Brain microvascular endothelial cell (primary cell): ENCODE results near the gene LATS2.

Experiments
- DNase-seq: peaks from one replicate; pipeline ENCODE4 v3.0.0-alpha.2; 2020
- H3K27ac ChIP-seq: fragments of 250-450 bp; sonication (Bioruptor Pico); 2 replicates; pipeline ENCODE4 v1.5.1; 2020; ENCODE audit warnings: mild to moderate bottlenecking, moderate library complexity
- H3K27me3 ChIP-seq: fragments of 250-450 bp; sonication (Bioruptor Pico); replicated peaks from 2 replicates; pipeline ENCODE4 v1.5.1; 2020; ENCODE audit warnings: mild to moderate bottlenecking
- H3K36me3 ChIP-seq: fragments of 250-450 bp; sonication (Bioruptor Pico); replicated peaks from 2 replicates; pipeline ENCODE4 v1.5.1; 2020; ENCODE audit warnings: mild to moderate bottlenecking
- H3K4me3 ChIP-seq: 2 replicates; pipeline ENCODE4 v1.5.1; 2011; ENCODE audit warnings: low read depth, mild to moderate bottlenecking, control low read depth, low read length, moderate library complexity
- CTCF ChIP-seq: IDR thresholded peaks from 2 replicates; pipeline ENCODE4 v1.5.1; 2011; ENCODE audit warnings: low read depth, mild to moderate bottlenecking, moderate library complexity, low read length, control low read depth, inconsistent platforms; ENCODE audit errors: missing control alignments
- in situ Hi-C: cut with HindIII; loops from 2 replicates; pipeline ENCODE4 v1.10.0; 2017; ENCODE audit warnings: low sequenced_read_pairs, low pct_ligation_motif_present

The LATS2 gene

DNA sequence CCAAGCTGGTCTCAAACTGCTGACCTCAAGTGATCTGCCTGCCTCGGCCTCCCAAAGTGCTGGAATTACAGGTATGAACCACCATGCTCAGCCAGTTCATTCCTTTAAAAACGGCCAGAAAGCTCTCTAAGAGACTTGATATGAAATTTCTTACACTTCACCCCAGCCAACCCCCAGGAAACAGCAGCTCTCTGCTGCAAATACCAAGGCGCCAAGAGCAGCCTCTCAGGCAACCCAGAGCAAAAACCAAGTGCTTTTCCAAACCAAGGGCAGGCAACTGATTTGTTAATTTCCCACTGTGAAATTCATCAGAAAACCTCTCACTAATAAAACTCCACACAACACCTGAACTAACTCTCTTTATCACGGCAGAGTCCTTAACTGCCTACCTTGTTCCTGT is 44.9 kb downstream of the LATS2 start:
- DNase-seq: no peak
- TF ChIP-seq CTCF: no peak
- Histone ChIP-seq H3K4me3 (no peak overlapping the region), H3K27me3 (no peaks in the 10 kb centered on the region), H3K27ac (peak overlapping the region; percentile 90), H3K36me3 (peaks cover 3% of the 10 kb centered on the region)
- in situ Hi-C loops: no loop called here

DNA sequence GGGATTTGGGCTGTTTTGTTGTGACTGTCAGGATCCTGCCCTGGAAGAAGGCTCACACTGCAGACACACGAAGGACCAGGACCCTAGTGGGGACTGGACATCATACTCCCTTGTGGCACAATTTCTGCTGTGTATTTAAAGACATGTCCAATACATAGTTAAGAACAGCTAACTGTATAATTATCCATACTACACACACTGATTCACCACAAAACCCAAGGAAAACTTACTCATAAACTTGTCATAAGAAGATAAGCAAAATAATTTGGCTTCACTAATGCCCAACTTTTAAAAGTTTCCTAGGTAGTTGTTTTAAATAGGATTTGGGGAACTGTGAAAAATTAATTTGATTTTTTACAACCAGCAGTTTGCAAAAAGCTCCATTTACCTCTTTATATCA is 46.1 kb downstream of the LATS2 start:
- H3K4me3 ChIP-seq: no peak overlapping the region
- in situ Hi-C loops: no loop called here
- H3K36me3 ChIP-seq: no peaks in the 10 kb centered on the region
- H3K27ac ChIP-seq: peak overlapping the region; percentile 90
- TF ChIP-seq CTCF: no peak
- H3K27me3 ChIP-seq: no peaks in the 10 kb centered on the region
- DNase-seq: no peak

DNA sequence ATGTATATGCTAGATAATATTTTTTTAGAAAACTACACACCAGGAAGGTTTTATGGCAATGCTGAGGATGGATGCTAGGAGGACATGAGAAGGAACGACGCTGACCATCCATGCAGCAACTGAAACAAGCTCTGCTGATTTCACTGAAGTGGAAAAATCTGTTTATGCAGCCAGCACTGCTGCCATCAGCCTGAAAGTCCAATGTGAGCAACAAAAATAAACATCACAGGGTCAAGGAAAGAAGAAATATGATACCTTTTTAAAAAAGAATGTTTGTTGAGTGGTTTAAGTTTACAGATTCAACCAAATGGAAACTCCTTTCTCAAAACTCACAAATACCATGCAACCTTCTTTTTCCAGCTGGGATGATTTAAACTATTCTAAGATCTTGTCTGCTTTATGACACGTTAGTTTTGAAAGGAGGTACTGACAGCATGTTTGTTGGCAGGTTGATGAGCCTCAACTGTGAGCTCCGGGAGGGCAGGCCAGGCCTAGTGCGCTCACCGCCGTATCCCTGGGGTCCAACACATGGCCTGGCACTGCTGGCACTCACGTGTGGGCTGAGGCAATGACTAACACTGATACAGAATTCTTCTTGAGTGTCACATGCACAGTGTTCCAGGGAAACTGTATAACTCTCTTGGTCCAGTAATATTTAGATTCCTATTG is 46.8 kb downstream of the LATS2 start:
- TF ChIP-seq CTCF: no peak
- in situ Hi-C loops: no loop called here
- peak; percentile 69 for DNase-seq

GRCh38 chr13:21014139-21014501 is 47.3 kb downstream of the LATS2 start:
- no peaks in the 10 kb centered on the region for H3K36me3 ChIP-seq
- peak overlapping the region; percentile 90 for H3K27ac ChIP-seq
- H3K27me3 ChIP-seq: no peaks in the 10 kb centered on the region
- no peak overlapping the region for H3K4me3 ChIP-seq
- no peak for DNase-seq
- in situ Hi-C loops: no loop called here
- no peak for TF ChIP-seq CTCF

More for the DNA sequence above, 46.8 kb downstream of the LATS2 start:
- H3K36me3 ChIP-seq: no peaks in the 10 kb centered on the region
- peak overlapping the region; percentile 90 for H3K27ac ChIP-seq
- H3K27me3 ChIP-seq: no peaks in the 10 kb centered on the region
- H3K4me3 ChIP-seq: no peak overlapping the region

- peak overlapping the region; percentile 90 for H3K27ac ChIP-seq
- in situ Hi-C loops: no loop called here
- H3K27me3 ChIP-seq: no peaks in the 10 kb centered on the region
- H3K36me3 ChIP-seq: no peaks in the 10 kb centered on the region
- no peak for TF ChIP-seq CTCF
- H3K4me3 ChIP-seq: no peak overlapping the region
- no peak for DNase-seq
These were observed 47.7 kb downstream of the LATS2 start for GRCh38 chr13:21013682-21014038.

DNA sequence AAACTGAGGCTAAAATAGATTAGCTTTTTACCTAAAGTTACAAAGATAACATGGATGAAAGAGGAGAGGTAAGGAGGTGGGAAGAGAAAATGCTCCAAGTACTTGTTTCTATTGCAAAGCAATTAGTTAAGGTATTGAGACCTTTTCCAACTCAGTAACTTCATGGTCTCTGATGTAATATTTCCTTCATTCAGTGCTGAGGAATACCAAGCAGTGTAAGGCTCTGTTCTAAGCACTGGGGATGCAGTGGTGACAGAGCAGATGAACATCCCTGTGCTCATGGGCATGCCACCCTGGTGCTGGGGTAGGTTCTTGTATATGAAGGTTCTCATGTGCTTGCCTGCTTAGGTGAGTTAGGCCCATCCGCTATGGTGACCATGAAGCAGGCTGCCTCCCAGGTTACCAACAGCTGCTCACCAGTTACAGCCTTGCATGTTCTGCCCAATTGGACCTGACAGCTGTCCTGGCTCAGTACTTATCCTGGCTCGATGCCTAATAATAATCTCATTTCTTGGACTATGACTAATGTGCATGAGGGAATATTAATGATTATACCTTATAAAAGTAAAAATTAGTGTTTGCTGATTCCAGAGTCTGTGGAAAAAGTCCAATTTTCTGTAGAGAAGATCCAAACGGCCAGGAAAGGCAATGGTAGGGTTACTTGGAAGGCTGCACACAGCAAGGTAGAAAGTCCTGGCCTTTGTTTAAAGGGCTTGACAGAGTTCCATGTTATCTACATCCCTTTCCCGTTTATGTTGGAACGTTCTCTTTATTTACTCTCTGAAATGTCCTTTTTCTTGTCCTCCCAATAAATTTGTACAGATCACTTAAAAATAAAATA is 48.3 kb downstream of the LATS2 start:
- Histone ChIP-seq H3K27me3 (no peaks in the 10 kb centered on the region), H3K4me3 (no peak overlapping the region), H3K36me3 (no peaks in the 10 kb centered on the region), H3K27ac (no peak overlapping the region)
- DNase-seq: no peak
- no peak for TF ChIP-seq CTCF
- in situ Hi-C loops: no loop called here
